ENCODE results near the gene ITPR1.

The ITPR1 gene

DNA sequence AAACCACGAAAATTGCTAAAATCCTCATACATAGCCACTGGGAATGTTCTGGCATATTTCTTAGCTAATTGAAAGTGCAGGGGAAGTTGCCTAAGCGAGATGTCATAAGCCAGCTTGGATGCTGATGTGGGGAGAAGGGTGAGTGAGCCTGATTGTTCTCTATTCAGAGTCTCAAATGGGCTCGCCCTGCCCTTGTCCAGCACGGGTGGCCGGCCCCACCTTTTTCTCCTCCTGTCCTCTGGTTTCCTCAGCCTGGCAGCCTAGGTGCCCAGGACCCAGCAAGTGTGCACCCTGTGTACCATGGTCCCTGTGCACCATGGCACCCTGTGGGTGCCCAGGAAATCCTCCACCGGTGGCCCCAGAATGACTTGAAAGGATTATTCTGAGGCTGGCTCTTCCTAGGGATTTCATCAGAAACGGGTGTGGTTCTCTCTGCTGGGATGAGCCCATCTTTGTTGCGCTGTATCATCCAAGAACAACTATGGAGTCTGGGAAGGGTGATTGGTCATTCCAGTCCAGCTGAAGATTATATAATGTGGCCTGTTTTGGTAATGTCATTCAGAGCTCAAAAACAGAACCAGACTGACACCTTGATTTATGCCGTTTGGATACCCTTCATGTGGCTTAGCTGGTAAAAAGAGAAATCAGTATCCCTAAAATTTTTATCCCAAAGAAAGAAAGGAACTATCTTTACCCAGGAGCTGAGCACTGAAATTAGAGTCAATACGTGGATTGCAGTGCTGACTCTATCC is 335.3 kb downstream of the ITPR1 start:
- no peak for DNase-seq (ENCODE audit: extremely low read depth, low read depth)

DNA sequence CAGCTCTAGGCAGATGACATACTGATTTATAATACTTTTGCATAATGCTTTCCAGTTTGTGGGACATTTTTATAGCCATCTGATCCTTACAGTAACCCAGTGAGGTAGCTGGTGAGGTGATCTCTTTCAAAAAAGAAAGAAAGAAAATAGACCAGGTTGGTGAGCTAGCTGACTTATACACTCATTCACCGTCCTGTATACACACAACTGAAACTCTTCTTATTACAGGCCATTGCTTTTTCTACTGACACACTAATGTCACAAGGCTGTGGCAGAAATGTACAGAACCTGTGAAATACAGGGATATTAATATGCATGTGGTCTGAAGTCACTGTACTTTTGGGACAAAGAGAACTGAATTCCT is 335.9 kb downstream of the ITPR1 start:
- TF ChIP-seq, protein P1, sequence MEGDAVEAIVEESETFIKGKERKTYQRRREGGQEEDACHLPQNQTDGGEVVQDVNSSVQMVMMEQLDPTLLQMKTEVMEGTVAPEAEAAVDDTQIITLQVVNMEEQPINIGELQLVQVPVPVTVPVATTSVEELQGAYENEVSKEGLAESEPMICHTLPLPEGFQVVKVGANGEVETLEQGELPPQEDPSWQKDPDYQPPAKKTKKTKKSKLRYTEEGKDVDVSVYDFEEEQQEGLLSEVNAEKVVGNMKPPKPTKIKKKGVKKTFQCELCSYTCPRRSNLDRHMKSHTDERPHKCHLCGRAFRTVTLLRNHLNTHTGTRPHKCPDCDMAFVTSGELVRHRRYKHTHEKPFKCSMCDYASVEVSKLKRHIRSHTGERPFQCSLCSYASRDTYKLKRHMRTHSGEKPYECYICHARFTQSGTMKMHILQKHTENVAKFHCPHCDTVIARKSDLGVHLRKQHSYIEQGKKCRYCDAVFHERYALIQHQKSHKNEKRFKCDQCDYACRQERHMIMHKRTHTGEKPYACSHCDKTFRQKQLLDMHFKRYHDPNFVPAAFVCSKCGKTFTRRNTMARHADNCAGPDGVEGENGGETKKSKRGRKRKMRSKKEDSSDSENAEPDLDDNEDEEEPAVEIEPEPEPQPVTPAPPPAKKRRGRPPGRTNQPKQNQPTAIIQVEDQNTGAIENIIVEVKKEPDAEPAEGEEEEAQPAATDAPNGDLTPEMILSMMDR (IDR thresholded peaks at IDR 0.05; ENCODE audit: low read depth, low read length): no peak
- no peak for DNase-seq (ENCODE audit: extremely low read depth, low read depth)

More for the DNA sequence above, 335.3 kb downstream of the ITPR1 start:
- TF ChIP-seq, protein P1 (IDR thresholded peaks at IDR 0.05; ENCODE audit: low read depth, low read length): no peak

DNA sequence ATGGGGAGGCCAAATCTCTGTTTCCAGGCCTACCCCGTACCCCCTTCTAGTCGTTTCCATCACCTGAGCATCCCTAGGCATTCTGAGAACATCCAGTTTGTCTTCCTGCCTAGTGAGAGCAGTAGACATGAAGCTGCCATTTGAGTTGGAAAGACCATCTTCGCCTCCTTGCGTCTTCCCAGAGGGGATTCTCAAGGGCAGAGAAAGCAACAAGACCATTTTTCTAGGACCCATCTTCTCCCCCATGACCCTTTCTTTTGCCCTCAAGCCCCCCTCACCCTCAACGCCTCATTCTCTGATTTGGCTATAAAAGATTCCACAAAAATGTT is 337.4 kb downstream of the ITPR1 start:
- TF ChIP-seq, protein P1 (IDR thresholded peaks at IDR 0.05; ENCODE audit: low read depth, low read length): no peak

DNA sequence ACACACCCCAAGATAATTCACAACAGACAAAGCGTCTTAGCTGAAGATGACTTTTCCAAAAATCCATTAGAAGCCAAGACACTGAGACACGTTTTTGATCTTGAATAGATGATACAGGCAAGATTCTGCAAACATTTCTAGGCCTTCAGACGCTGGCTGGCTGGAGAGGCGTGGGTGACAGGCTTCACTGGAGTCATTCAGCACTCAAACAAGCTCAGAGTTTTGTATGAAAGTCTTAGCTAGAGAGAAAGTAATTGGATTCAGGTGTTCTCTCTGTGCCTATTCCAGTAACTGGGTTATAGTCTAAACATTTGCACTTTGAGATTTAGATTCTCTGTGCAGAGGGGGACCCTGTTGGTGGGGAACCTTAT is 338.4 kb downstream of the ITPR1 start:
- DNase-seq (ENCODE audit: extremely low read depth, low read depth): peak; percentile 34

More for the DNA sequence above, 337.4 kb downstream of the ITPR1 start:
- DNase-seq (ENCODE audit: extremely low read depth, low read depth): no peak

DNA sequence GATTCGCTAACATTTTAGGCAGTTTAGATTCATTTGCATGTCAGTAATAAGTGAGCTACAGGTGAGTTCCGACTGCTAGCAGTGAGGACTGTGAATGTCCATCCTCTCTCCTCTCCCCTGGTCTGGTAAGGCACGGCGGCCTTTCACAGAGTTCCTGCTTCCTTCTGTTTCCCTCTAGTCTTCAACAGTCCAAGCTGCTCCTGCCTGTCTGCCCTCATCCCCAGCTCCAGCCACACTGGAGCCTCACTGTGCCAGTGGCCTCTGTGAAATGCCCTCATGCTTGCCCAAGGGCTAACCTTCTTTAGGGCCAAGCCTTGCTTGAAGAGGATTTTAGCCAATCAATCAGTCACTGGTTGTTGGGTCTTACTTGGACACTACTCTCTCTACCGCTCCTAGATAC is 340.3 kb downstream of the ITPR1 start:
- TF ChIP-seq, protein P1 (IDR thresholded peaks at IDR 0.05; ENCODE audit: low read depth, low read length): no peak
- DNase-seq (ENCODE audit: extremely low read depth, low read depth): no peak

More for the DNA sequence above, 338.4 kb downstream of the ITPR1 start:
- TF ChIP-seq, protein P1 (IDR thresholded peaks at IDR 0.05; ENCODE audit: low read depth, low read length): no peak

DNA sequence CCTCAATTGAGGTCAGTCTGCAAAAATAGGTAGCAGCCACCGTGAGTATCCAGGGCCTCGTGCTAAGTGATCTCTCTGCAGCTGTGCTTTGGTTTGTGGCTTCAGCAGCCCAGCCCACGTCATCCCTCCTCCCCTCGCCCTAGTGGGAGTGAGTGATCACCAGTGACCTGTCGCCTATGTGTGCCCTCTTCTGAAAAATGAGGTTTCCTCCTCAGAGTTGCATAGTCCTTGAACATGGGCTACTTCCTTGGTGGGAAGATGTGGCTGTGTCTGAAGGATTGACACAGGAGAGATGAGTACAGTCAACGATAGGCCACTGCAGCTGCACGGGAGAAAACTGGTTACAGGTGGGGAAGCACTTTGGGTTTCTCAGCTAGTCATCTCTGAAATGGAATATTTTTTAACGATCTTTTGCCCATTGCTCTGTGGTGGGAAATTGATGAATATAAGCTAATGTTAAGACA is 341.3 kb downstream of the ITPR1 start:
- TF ChIP-seq, protein P1 (IDR thresholded peaks at IDR 0.05; ENCODE audit: low read depth, low read length): no peak
- no peak for DNase-seq (ENCODE audit: extremely low read depth, low read depth)

DNA sequence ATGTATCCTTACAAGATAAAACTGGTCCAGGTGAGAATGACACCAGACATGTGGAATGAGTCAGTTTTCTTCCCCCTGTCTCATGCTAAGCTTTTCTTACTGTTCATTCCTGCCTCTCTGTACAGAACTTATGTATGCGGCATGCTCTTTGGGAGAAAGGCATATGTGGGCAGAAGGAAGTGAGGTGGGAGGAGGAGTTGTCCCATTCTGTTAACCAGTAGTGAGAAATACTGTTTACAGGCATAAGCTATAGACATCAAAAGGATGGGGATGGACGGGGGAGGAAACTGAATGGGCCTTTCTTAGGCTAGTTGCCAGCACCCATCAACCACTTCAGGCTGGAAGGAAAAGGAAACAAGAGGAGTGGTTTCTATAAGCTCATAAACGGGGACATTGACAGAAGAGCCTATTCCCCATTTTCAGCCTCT is 342.5 kb downstream of the ITPR1 start:
- no peak for DNase-seq (ENCODE audit: extremely low read depth, low read depth)
- TF ChIP-seq, protein P1 (IDR thresholded peaks at IDR 0.05; ENCODE audit: low read depth, low read length): no peak
